Keratinocyte (primary cell): Measurements from ENCODE around the gene OR9Q2.

Experiments
- CTCF ChIP-seq, 3 experiments: IDR thresholded peaks in 1 of 3; conservative IDR thresholded peaks in 1 of 3; optimal IDR thresholded peaks in 1 of 3; 2 replicates in 2 of 3; 3 replicates in 1 of 3; pipeline versions ENCODE3 to v1.5.1; 2011; ENCODE audit warnings: low read length in 3 of 3, mild to moderate bottlenecking in 3 of 3, moderate library complexity in 2 of 3, control low read depth in 1 of 3, inconsistent platforms in 1 of 3; ENCODE audit not compliant: insufficient read depth in 2 of 3; ENCODE audit errors: extremely low read depth in 1 of 3
- EZH2 ChIP-seq: IDR thresholded peaks from one replicate; pipeline ENCODE4 v1.6.1; 2012; ENCODE audit warnings: inconsistent platforms, mild to moderate bottlenecking, low read length, moderate library complexity

- TF ChIP-seq CTCF (optimal IDR thresholded peaks at IDR 0.05 in 1 of 3, IDR thresholded peaks at IDR 0.05 in 1 of 3, conservative IDR thresholded peaks at IDR 0.05 in 1 of 3; ENCODE audit: extremely low read depth in 1 of 3, insufficient read depth in 2 of 3, low read length in 3 of 3) (no peak), EZH2 (no peak)
These were observed 9.2 kb upstream of the OR9Q2 start for GRCh38 chr11:58179648-58180047.
